GM21360 (cell line): ENCODE data around the gene CASP4.
"Not testable (repeated sequence)": the region's sequence is repeated elsewhere in the genome, so short reads cannot be mapped to it uniquely, and the experiment has no call there.

Source experiments
- ATAC-seq: cut with Tn5 transposase; IDR thresholded peaks from one replicate; pipeline ENCODE4 v1.9.1; 2021; ENCODE audit warnings: mild to moderate bottlenecking, moderate library complexity; ENCODE audit not compliant: unreplicated experiment

CASP4 gene

DNA sequence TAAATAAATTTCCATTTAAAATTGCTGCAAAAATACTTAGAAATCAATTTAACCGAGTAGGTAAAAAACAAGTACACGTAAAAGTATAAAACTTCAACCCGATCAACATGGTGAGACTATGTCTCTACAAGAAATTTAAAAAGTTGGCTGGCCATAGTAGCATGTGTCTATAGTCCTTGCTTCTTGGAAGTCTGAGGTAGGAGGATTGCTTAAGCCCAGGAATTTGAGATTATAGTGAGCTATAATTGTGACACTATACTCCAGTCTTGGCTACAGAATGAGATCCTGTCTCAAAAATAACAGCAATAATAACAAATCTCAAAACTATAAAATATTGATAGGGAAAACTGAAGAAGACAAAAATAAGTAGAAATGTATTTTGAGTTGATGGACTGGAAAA is 11.1 kb downstream of the CASP4 start:
- ATAC-seq = no peak

DNA sequence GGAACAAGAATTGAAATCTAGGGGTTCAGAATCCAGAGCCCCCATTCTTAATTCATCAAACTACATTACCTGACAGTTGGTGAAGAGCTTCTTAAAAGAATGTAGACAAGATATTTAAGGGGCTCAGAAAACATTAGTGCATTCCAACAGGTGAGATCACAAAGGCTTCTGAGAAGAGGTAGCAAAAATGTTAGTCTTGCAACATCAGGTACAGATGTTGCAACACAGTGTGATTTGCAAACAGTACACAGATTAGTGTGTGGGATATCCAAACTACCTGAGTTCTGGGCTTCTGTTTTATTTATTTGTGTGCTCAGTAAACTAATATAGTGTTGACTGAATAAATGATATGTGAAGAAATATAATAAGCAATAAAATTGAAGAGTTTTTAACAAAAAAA is 11.8 kb downstream of the CASP4 start:
- no peak for ATAC-seq

- peak; percentile 96 for ATAC-seq
These were observed 21.5 kb downstream of the CASP4 start for GRCh38 chr11:104946907-104947306.

GRCh38 chr11:104944076-104944475 is 24.3 kb downstream of the CASP4 start:
- ATAC-seq = no peak

- no peak for ATAC-seq
These were observed 24.8 kb downstream of the CASP4 start for GRCh38 chr11:104943561-104943960.

DNA sequence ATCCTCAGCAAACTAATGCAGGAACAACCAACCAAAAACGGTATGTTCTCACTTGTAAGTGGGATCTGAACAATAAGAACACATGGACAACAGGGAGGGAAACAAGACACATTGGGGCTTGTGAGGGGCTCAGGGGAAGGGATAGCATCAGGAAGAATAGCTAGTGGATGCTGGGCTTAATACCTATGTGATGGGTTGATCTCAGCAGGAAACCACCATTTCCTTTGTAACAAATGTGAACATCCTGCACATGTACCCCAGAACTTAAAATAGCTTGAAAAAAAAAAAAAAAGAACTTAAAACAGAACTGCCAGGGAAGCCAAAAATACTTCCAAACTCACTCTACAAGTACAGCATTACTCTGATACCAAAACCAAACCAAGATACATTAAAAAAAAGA is 33.8 kb downstream of the CASP4 start:
- ATAC-seq = no peak

- not testable (repeated sequence) for ATAC-seq
These were observed 34.3 kb downstream of the CASP4 start for GRCh38 chr11:104934073-104934472.

- ATAC-seq = no peak
These were observed 39.6 kb downstream of the CASP4 start for GRCh38 chr11:104928811-104929210.

- no peak for ATAC-seq
These were observed 41.4 kb downstream of the CASP4 start for GRCh38 chr11:104926771-104927611.

DNA sequence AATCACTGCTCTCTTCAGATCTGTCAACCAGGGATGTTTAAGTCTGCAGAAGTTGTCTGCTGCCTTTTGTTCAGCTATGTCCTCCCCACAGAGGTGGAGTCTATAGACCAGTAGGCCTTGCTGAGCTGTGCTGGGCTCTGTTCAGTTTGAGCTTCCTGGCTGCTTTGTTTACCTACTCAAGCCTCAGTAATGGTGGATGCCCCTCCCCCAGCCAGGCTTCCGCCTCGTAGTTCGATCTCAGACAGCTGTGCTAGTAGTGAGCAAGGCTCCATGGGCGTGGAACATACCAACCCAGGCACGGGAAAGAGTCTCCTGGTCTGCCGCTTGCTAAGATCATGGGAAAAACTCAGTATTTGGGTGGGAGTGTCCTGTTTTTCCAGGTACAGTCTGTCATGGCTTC is 42.5 kb downstream of the CASP4 start:
- ATAC-seq = no peak

GRCh38 chr11:104918113-104918824 is 50.1 kb downstream of the CASP4 start:
- no peak for ATAC-seq

- ATAC-seq = no peak
These were observed 50.9 kb downstream of the CASP4 start for GRCh38 chr11:104917271-104918112.

DNA sequence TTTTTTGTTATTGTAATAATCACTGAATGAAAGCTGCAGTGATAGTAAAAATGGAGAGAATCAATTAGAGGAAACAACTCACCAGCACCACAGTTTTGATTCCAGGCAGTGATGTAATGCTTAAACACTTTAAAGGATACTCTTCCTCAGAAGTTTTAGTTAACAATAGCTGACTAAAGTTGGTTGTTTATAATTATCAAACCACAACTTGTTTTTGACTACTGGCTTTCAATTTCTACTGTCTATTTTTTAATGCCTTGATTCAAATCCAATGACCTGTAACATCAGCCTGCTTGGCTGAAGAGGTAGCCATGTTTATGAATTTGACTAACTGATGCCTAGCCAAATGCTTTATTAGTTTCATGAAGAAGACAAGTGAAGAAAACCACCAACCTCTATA is 51.9 kb downstream of the CASP4 start:
- ATAC-seq = no peak

DNA sequence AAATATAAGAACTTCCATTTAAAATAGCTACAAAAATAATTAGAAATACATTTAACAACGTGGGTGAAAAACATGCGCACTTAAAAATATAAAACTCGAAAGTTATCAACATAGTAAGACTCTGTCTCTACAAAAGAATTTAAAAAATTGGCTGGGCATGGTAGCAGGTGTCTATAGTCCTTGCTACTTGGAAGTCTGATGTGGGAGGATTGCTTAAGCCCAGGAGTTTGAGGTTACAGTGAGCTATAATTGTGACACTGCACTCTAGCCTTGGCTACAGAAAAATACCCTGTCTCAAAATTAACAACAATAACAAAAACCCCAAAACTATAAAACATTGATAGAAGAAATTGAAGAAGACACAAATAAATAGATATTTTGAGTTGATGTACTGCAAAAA is 56.3 kb downstream of the CASP4 start:
- no peak for ATAC-seq

- ATAC-seq = peak; percentile 20
These were observed 60.2 kb downstream of the CASP4 start for GRCh38 chr11:104908186-104908531.

GRCh38 chr11:104907521-104908185 is 60.7 kb downstream of the CASP4 start:
- peak; percentile 92 for ATAC-seq

- no peak for ATAC-seq
These were observed 63.1 kb downstream of the CASP4 start for GRCh38 chr11:104905271-104905670.

DNA sequence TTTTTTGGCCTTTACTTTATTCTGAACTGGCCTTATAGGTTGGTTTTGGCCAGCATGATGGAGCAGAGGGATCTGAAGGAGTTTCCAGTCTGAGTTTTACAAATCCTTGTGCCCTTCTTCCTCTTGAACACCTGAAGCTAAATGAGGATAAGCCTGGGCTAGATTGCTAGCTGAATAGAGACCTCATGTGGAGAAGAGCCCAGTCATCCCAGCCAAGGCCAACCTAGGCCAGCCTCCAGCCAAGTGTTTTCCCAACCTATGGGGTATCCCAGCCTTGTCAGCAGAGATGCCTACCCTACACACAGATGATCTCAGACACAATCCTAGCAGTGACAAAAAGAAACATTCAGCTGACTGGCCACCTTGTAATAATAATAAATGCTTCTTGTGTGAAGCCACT is 69.1 kb downstream of the CASP4 start:
- ATAC-seq = no peak

- no peak for ATAC-seq
These were observed 69.7 kb downstream of the CASP4 start for GRCh38 chr11:104898685-104899013.

DNA sequence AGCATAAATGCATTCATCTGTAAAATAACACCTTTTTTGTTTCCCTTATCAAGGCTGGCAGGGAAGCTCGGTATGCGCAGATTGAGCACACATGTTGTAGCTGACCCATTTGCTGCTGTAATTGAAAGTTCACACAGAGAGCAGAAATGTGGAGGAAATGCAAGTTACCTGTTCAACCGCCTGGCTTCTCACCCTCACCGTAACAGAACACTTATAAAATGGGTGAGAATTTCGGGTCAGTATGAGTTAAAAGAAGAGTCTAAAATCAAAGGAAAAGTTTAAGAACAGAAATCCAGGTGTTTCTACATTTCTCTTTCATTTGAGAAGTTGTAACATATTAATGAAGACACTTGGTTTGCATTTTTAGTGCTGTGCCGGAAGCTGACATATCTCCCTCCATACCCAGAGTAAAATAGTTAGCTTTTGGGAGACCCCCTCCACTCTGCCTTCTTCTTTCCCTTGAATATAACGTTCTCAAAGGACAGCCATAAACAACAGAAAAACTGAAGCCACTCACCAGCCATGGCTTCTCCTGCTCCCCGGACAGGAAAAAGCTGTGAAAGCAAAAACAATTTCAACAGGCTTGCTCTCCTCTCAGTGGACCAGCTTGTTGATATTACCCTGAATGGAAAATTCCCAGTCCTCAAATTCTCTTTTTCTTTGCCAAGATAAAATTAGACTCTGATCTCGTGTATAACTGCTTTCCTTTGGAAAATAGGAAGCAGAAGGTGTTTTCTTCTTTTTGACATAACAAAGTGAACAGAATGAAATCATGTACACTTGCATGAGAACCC is 70.3 kb downstream of the CASP4 start, which contains the start of gene CASP12:
Gene CASP12, minus strand, starts transcription at position 570 of the 794 bp plus-strand sequence.
- ATAC-seq = peak; percentile 78
